Upper lobe of left lung (tissue), 4 donors: ENCODE measurements around the gene AZI2.
A peak's percentile ranks its signal among the peaks of the same experiment; 100 is the strongest.

Experiments
- POLR2A ChIP-seq, 4 donors: fragments of 450-650 bp; IDR thresholded peaks; one replicate each; pipeline ENCODE4 v1.5.1; 2016 to 2017; ENCODE audit warnings: antibody characterized with exemption in 4 of 4, mild to moderate bottlenecking in 2 of 4
- TF ChIP-seq, protein P1 (sequence below), 6 experiments: fragments of 450-650 bp in 4 of 6; fragments of 200-600 bp in 2 of 6; sonication (generic) in 2 of 6; IDR thresholded peaks; one replicate each; pipeline ENCODE4 v1.5.1; 2016 to 2019; ENCODE audit warnings: antibody characterized with exemption in 6 of 6

GRCh38 chr3:28348629-28349468 lies at the start of gene AZI2, which contains the start of gene ZCWPW2:
- peak in 3 of 4 donors; percentile 80 to 89 (median 86) for TF ChIP-seq POLR2A (IDR thresholded peaks at IDR 0.05)
- TF ChIP-seq, protein P1, sequence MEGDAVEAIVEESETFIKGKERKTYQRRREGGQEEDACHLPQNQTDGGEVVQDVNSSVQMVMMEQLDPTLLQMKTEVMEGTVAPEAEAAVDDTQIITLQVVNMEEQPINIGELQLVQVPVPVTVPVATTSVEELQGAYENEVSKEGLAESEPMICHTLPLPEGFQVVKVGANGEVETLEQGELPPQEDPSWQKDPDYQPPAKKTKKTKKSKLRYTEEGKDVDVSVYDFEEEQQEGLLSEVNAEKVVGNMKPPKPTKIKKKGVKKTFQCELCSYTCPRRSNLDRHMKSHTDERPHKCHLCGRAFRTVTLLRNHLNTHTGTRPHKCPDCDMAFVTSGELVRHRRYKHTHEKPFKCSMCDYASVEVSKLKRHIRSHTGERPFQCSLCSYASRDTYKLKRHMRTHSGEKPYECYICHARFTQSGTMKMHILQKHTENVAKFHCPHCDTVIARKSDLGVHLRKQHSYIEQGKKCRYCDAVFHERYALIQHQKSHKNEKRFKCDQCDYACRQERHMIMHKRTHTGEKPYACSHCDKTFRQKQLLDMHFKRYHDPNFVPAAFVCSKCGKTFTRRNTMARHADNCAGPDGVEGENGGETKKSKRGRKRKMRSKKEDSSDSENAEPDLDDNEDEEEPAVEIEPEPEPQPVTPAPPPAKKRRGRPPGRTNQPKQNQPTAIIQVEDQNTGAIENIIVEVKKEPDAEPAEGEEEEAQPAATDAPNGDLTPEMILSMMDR (IDR thresholded peaks at IDR 0.05): peak in 2 of 6 experiments; percentile 17 to 29
